Subcutaneous adipose tissue (tissue), 4 donors: ENCODE results near the gene ACTN4. TPM values are rescaled to one million over a fixed set of nuclear protein-coding genes. Genes with fewer than 3 reads are reported as not detected.

Source experiments
- total RNA-seq, 4 donors: library from RNA; depleted of rRNA; stranded (reverse); fragments of >200 nt; gene quantifications; one replicate each; pipeline ENCODE4 v1.1.0, GENCODE V29; 2016
- TF ChIP-seq, protein P1 (sequence below): fragments of 450-650 bp; IDR thresholded peaks from one replicate; pipeline ENCODE4 v1.5.1; 2016; ENCODE audit warnings: low read depth, mild to moderate bottlenecking, control low read depth, antibody characterized with exemption, moderate library complexity

Gene ACTN4
- total RNA-seq, 4 donors from 2014 or later, result 179 to 258 (median 186) TPM

DNA sequence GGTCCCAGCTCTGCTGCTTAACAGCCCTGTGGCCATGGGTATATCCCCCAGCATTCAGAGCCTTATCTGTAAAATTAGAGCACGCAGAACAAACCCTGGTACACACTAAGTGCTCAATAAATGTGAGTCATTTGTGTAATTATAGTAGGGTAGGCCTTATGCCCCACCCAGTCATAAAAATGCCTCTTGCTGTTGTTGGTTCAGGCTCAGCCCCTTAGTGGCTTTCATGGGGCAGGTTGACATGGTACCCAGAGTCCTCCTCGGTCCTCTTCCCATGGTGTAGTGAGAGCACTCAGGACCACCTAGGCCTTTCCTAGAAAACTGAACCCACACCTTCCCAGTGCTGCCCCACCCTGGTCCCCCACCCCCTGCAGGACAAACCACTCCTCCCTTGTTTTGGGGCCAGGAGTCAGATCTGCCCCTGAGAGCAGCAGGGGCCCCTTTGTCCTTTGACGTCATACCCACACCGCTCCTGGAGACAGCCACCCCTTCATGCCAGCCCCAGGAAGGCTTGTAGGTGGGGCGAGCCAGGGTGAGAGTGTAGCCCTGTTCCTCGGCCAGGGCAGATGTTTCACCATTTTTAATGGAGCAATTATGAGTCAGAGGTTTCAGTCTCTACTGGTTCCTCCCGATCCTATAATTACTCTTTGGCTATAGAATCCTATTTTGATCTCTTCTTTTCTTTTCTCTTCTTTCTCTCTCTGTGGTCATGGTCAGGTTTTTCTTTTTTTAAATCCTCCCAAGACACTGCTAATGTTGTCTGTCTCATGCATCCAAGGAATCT, 36.8 kb downstream of the ACTN4 start:
- TF ChIP-seq, protein P1, sequence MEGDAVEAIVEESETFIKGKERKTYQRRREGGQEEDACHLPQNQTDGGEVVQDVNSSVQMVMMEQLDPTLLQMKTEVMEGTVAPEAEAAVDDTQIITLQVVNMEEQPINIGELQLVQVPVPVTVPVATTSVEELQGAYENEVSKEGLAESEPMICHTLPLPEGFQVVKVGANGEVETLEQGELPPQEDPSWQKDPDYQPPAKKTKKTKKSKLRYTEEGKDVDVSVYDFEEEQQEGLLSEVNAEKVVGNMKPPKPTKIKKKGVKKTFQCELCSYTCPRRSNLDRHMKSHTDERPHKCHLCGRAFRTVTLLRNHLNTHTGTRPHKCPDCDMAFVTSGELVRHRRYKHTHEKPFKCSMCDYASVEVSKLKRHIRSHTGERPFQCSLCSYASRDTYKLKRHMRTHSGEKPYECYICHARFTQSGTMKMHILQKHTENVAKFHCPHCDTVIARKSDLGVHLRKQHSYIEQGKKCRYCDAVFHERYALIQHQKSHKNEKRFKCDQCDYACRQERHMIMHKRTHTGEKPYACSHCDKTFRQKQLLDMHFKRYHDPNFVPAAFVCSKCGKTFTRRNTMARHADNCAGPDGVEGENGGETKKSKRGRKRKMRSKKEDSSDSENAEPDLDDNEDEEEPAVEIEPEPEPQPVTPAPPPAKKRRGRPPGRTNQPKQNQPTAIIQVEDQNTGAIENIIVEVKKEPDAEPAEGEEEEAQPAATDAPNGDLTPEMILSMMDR, result no peak

DNA sequence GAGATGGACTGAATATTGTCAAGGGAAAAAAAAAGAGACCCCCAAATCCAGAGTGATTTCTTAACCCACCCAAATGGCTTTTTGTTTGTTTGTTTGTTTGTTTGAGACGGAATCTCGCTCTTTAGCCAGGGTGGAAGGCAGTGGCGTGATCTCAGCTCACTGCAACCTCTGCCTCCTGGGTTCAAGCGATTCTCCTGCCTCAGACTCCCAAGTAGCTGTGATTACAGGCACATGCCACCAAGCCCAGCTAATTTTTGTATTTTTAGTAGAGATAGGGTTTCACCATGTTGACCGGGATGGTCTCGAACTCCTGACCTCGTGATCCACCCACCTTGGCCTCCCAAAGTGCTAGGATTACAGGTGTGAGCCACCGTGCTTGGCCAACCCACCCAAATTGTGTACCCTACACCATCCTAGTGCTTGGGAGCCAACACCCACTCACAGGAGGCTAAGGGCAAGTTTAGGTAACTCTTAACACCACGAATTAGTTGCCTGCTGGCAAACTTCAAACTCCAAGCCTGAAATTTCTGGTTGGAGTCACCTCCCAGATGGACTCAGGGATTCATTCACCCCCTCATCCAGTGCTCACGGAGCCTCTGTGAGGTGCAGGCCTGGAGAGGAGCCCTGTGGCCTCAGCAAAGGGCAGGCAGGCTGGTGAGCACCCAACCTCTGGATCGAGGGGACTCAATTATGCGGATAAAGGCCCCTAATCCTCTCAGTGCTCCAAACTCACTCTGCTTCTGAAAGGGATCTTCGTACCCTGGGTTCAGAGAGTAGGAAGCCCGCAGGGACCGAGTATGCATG, 37.6 kb downstream of the ACTN4 start:
- TF ChIP-seq, protein P1, result no peak

DNA sequence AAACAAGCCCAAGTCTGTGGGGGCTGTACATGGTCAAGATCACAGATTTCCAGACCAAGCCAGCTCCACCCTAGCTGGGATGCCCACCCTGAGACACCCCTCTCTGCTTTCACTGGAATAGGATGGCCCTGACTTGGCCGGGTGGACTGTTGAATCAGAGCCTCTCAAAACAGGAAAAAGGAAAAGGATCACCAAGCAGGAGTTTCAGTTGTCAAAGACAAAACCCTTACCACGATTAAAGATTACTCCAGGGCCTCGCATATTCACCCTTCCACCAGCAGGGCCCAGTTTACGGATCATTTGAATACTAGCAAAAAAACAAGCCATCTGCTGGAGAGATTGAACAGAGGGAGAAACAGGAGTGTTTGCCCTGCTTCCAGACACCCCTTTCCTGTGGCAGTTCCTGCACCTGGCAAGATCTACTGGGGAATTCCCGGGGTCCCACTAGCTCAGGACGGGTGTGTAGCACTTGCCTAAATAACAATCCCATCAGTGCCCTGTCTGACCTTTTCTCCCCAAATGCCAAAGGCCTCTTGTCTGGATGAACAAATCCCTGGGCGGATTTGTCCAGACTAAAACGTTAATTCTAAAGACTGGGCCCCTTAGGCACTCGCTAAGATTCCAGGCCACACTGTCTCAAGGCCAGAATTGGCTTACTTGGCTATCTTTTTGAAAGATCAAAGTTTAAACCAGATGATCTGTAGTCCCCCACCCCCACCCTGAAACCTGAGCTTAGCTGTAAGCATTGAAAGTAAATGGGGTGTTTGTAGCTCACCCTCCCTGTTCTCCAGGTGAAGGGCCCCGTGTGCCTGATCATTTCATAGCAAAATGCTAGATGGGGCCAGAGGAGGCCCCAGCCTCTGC, 38.4 kb downstream of the ACTN4 start:
- TF ChIP-seq, protein P1, result no peak

DNA sequence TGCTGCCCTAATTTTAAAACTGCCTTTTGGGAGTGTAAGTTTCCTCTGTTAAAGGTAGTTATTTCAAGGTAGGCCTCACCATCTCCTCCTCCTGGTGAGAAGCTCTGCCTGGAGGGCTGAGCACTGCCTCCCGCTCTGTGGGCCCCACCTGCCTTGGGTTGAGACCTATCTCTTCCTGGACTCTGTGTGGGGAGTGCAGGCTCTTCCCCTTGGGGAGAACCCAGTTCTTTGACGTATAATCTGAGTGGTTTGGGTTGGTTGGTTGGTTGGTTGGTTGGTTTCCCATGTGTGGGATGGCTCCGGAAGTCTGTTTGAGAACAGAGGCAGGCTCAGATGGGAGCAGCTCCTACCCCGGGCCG, 39.1 kb downstream of the ACTN4 start:
- TF ChIP-seq, protein P1, result no peak

DNA sequence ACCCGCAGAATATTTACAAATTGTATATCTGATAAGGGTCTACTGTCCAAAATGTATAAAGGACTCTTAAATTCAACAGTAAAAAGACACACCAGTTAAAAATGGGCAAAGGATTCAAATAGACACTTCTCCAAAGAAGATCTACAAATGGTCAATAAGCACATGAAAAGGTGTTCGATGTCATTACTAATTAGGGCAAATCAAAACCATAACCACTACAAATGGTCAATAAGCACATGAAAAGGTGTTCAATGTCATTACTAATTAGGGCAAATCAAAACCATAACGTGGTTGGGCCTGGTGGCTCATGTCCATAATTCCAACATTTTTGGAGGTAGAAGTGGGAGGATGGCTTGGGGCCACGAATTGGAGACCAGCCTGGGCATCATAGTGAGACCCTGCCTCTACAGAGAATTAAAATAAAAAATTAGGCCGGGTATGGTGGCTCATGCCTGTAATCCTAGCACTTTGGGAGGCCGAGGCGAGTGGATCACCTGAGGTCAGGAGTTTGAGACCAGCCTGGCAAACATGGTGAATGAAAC, 40.5 kb downstream of the ACTN4 start:
- TF ChIP-seq, protein P1, result no peak

DNA sequence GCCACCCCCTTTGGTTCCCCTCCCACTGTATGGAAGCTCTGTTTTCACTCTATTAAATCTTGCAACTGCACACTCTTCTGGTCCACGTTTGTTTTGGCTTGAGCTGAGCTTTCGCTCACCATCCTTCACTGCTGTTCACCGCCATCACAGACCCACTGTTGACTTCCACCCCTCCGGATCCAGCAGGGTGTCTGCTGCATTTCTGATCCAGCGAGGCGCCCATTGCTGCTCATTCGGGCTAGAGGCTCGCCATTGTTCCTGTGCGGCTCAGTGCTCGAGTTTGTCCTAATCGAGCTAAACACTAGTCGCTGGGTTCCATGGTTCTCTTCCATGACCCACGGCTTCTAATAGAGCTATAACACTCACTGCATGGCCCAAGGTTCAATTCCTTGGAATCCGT, 42.7 kb downstream of the ACTN4 start:
- TF ChIP-seq, protein P1, result no peak
